ENCODE results near the gene MCM10.

MCM10 gene

GRCh38 chr10:13121500-13121854 is 39.9 kb upstream of the MCM10 start:
- TF ChIP-seq ZFX (IDR thresholded peaks at IDR 0.05) (no peak), CTCF (conservative IDR thresholded peaks at IDR 0.05) (no peak)
- no peak overlapping the region for H3K27ac ChIP-seq

- TF ChIP-seq CTCF (conservative IDR thresholded peaks at IDR 0.05) (no peak), ZFX (IDR thresholded peaks at IDR 0.05) (no peak)
- H3K27ac ChIP-seq = no peak overlapping the region
Measured at GRCh38 chr10:13136651-13137050, 24.7 kb upstream of the MCM10 start.

GRCh38 chr10:13139150-13139549 is 22.2 kb upstream of the MCM10 start:
- no peak for TF ChIP-seq CTCF (conservative IDR thresholded peaks at IDR 0.05)
- TF ChIP-seq ZFX (IDR thresholded peaks at IDR 0.05) = no peak
- H3K27ac ChIP-seq = no peak overlapping the region

GRCh38 chr10:13139676-13140075 is 21.7 kb upstream of the MCM10 start:
- TF ChIP-seq CTCF (conservative IDR thresholded peaks at IDR 0.05) (no peak), ZFX (IDR thresholded peaks at IDR 0.05) (no peak)
- no peak overlapping the region for H3K27ac ChIP-seq

- TF ChIP-seq CTCF (conservative IDR thresholded peaks at IDR 0.05) (no peak), ZFX (IDR thresholded peaks at IDR 0.05) (no peak)
- H3K27ac ChIP-seq = no peak overlapping the region
Measured at GRCh38 chr10:13140627-13141190, 20.6 kb upstream of the MCM10 start.

- no peak for TF ChIP-seq ZFX (IDR thresholded peaks at IDR 0.05)
- no peak for TF ChIP-seq CTCF (conservative IDR thresholded peaks at IDR 0.05)
Measured at GRCh38 chr10:13143766-13144165, 17.6 kb upstream of the MCM10 start.

GRCh38 chr10:13144814-13145213 is 16.5 kb upstream of the MCM10 start:
- H3K27ac ChIP-seq = no peak overlapping the region
- TF ChIP-seq ZFX (IDR thresholded peaks at IDR 0.05) = no peak
- TF ChIP-seq CTCF (conservative IDR thresholded peaks at IDR 0.05) = no peak

More at GRCh38 chr10:13143766-13144165, 17.6 kb upstream of the MCM10 start:
- no peak overlapping the region for H3K27ac ChIP-seq

Measured in C4-2B (cell line).